Endothelial cell of umbilical vein (primary cell): Measurements from ENCODE around the gene CXCL6. TPM values are rescaled to one million over a fixed set of nuclear protein-coding genes. Genes with fewer than 3 reads are reported as not detected.

Source experiments
- BruUV-seq: library from RNA; stranded (reverse); fragments of 400-500 nt; replicated peaks from 2 replicates; lab custom pipeline; 2021; lab: Mats Ljungman, UMichigan
- CTCF ChIA-PET: fragments of 300-600, 350-600 bp; sonication (Branson Sonifier 250); formaldehyde crosslinking; loops from one replicate; lab custom pipeline; 2021; ENCODE audit warnings: antibody characterized with exemption, inconsistent platforms; lab: Charles Lee
- POLR2A ChIA-PET: fragments of 300-600, 350-600 bp; sonication (Branson Sonifier 250); formaldehyde crosslinking; loops from one replicate; lab custom pipeline; 2021; ENCODE audit warnings: antibody characterized with exemption, inconsistent platforms; lab: Charles Lee
- DNase-seq: peaks from one replicate; pipeline ENCODE4 v3.0.0-alpha.2; 2011; ENCODE audit warnings: low read depth, low spot score
- FAIRE-seq: peaks from 2 replicates; lab custom pipeline; 2011; peaks lifted over from hg19 to GRCh38; lab: Jason Lieb, UNC
- H2AFZ ChIP-seq: 2 replicates; pipeline ENCODE4 v1.6.0; 2012; ENCODE audit warnings: low read depth, low read length, control low read depth, inconsistent platforms
- H3K27ac ChIP-seq: 2 replicates; pipeline ENCODE4 v1.5.1; 2011; ENCODE audit warnings: low read depth, mild to moderate bottlenecking, control low read depth, low read length, moderate library complexity; ENCODE audit not compliant: insufficient read depth
- H3K27me3 ChIP-seq, 2 experiments: 2 replicates each; pipeline versions ENCODE4 v1.6.0 to v1.6.1; 2011; ENCODE audit warnings: low read length in 2 of 2, mixed read lengths in 1 of 2; ENCODE audit not compliant: control insufficient read depth in 2 of 2, insufficient read depth in 2 of 2
- H3K36me3 ChIP-seq, 2 experiments: 2 replicates in 1 of 2; 3 replicates in 1 of 2; pipeline ENCODE4 v1.5.1; 2011; ENCODE audit warnings: low read length in 2 of 2, mild to moderate bottlenecking in 1 of 2, moderate library complexity in 1 of 2; ENCODE audit not compliant: control insufficient read depth in 2 of 2, insufficient read depth in 2 of 2; ENCODE audit errors: extremely low read depth in 1 of 2
- H3K4me1 ChIP-seq: 3 replicates; pipeline ENCODE4 v1.5.1; 2011; ENCODE audit warnings: mild to moderate bottlenecking, low read length; ENCODE audit not compliant: control insufficient read depth, insufficient read depth; ENCODE audit errors: extremely low read depth
- H3K4me2 ChIP-seq: 2 replicates; pipeline ENCODE4 v1.6.1; 2011; ENCODE audit warnings: low read length, control low read depth, mixed read lengths; ENCODE audit not compliant: insufficient read depth
- H3K4me3 ChIP-seq, 3 experiments: fragments of 200-600 bp in 1 of 3; sonication (generic), shearing (Covaris generic) in 1 of 3; replicated peaks in 1 of 3; 2 replicates each; pipeline ENCODE4 v1.5.1; 2011 to 2016; ENCODE audit warnings: control low read depth in 3 of 3, low read length in 3 of 3, mild to moderate bottlenecking in 2 of 3, inconsistent platforms in 1 of 3, low read depth in 1 of 3, moderate library complexity in 1 of 3; ENCODE audit not compliant: insufficient read depth in 1 of 3
- H3K79me2 ChIP-seq: 2 replicates; pipeline ENCODE4 v1.6.0; 2012; ENCODE audit warnings: low read length, inconsistent platforms; ENCODE audit not compliant: control insufficient read depth, insufficient read depth
- H3K9ac ChIP-seq: replicated peaks from 2 replicates; pipeline ENCODE3; 2011; ENCODE audit warnings: low read length, control low read depth; ENCODE audit not compliant: insufficient read depth; ENCODE audit errors: extremely low read depth
- H3K9me1 ChIP-seq: replicated peaks from 3 replicates; pipeline ENCODE4 v1.6.0; 2011; ENCODE audit warnings: mild to moderate bottlenecking, low read length; ENCODE audit not compliant: control insufficient read depth, insufficient read depth; ENCODE audit errors: extremely low read depth
- H3K9me3 ChIP-seq: replicated peaks from 2 replicates; pipeline ENCODE4 v1.5.1; 2012; ENCODE audit warnings: low read length, inconsistent platforms; ENCODE audit not compliant: control insufficient read depth, insufficient read depth
- H4K20me1 ChIP-seq: replicated peaks from 2 replicates; pipeline ENCODE3; 2011; ENCODE audit warnings: mild to moderate bottlenecking, low read length; ENCODE audit not compliant: control insufficient read depth, insufficient read depth; ENCODE audit errors: extremely low read depth
- CTCF ChIP-seq, 2 donors: IDR thresholded peaks; 1 replicate in 1 of 2; 2 replicates in 1 of 2; pipeline ENCODE4 v1.5.1; 2011; ENCODE audit warnings: low read length in 2 of 2, mild to moderate bottlenecking in 2 of 2, moderate library complexity in 2 of 2, control low read depth in 1 of 2, inconsistent platforms in 1 of 2, low read depth in 1 of 2; ENCODE audit not compliant: insufficient read depth in 1 of 2; ENCODE audit errors: extremely low read depth in 1 of 2
- EZH2 ChIP-seq: IDR thresholded peaks from 2 replicates; pipeline ENCODE4 v1.6.1; 2012; ENCODE audit warnings: borderline replicate concordance, low read depth, mild to moderate bottlenecking, moderate library complexity, low read length, inconsistent platforms; ENCODE audit not compliant: severe bottlenecking
- FOS ChIP-seq: IDR thresholded peaks from 2 replicates; pipeline ENCODE4 v1.6.1; 2011; ENCODE audit warnings: mild to moderate bottlenecking, low read length, moderate library complexity, borderline replicate concordance; ENCODE audit not compliant: insufficient read depth
- GATA2 ChIP-seq: IDR thresholded peaks from 2 replicates; pipeline ENCODE4 v1.7.0; 2011; ENCODE audit warnings: low read depth, mild to moderate bottlenecking, moderate library complexity, mixed read lengths, low read length; ENCODE audit not compliant: insufficient read length, insufficient read depth
- JUN ChIP-seq: IDR thresholded peaks from 2 replicates; pipeline ENCODE4 v1.6.1; 2011; ENCODE audit warnings: borderline replicate concordance, low read depth; ENCODE audit not compliant: insufficient read length, insufficient read depth
- MAX ChIP-seq: IDR thresholded peaks from 2 replicates; pipeline ENCODE4 v1.6.1; 2011; ENCODE audit not compliant: insufficient read depth, insufficient read length
- MYC ChIP-seq: IDR thresholded peaks from one replicate; pipeline ENCODE4 v1.6.1; 2011; ENCODE audit warnings: mild to moderate bottlenecking, low read depth, low read length
- POLR2A ChIP-seq: IDR thresholded peaks from 2 replicates; pipeline ENCODE4 v1.6.1; 2012; ENCODE audit warnings: low read depth, mild to moderate bottlenecking, control low read depth, low read length
- POLR2AphosphoS5 ChIP-seq: IDR thresholded peaks from 2 replicates; pipeline ENCODE4 v1.6.1; 2012; ENCODE audit warnings: low read depth, mild to moderate bottlenecking, control low read depth, low read length, moderate library complexity; ENCODE audit not compliant: insufficient read depth
- dilution Hi-C: fragments of 300-500 bp; cut with MboI; formaldehyde crosslinking; loops from one replicate; pipeline ENCODE4 v1.15.0; 2019; ENCODE audit warnings: low sequenced_read_pairs; ENCODE audit not compliant: extremely low pct_ligation_motif_present
- intact Hi-C: fragments of 100-400 bp; cut with micrococcal nuclease; formaldehyde crosslinking; loops from one replicate; pipeline ENCODE4 v1.10.0; 2022
- polyA plus RNA-seq, 4 experiments: library from polyadenylated mRNA; depleted of rRNA in 3 of 4; stranded (reverse) in 3 of 4; unstranded in 1 of 4; fragments of >200 nt; gene quantifications; 2 replicates each; pipeline versions ENCODE4 v1.2.1 to v1.2.3, GENCODE V29; 2011 to 2012; ENCODE audit warnings: missing spikeins in 1 of 4
- total RNA-seq: library from RNA; stranded (reverse); gene quantifications from 2 replicates; pipeline ENCODE4 v1.2.3, GENCODE V29; 2021

CXCL6 gene
- total and polyA plus RNA-seq, 2 donors (not counting 3 experiments of a cell fraction or from before 2014, with no cell fraction given), result 0.81 to 1.2 TPM

- TF ChIP-seq POLR2A (no peak), JUN (no peak), GATA2 (no peak), FOS (no peak), EZH2 (no peak), POLR2AphosphoS5 (no peak), MYC (no peak), MAX (no peak), CTCF (IDR thresholded peaks at IDR 0.05; ENCODE audit: extremely low read depth in 1 of 2, insufficient read depth in 1 of 2, low read depth in 1 of 2, low read length in 2 of 2) (no peak)
- intact Hi-C loops (loop anchor here (2.0 to 10.0 kb wide), 2 partner anchors 55 to 227 kb away; partner anchors contain the start of gene CXCL2), dilution Hi-C loops (no loop called here)
- POLR2A ChIA-PET, result no interaction called here
- Histone ChIP-seq H3K27me3 (no peaks in the 10 kb centered on the region), H4K20me1 (no peaks in the 10 kb centered on the region), H3K9ac (no peak overlapping the region), H3K36me3 (no peaks in the 10 kb centered on the region), H3K9me1 (no peaks in the 10 kb centered on the region), H3K4me2 (no peak overlapping the region), H3K27ac (no peak overlapping the region), H3K4me1 (peaks cover 30% of the 10 kb centered on the region), H3K79me2 (peaks cover 5% of the 10 kb centered on the region), H3K4me3 (no peak overlapping the region), H3K9me3 (no peaks in the 10 kb centered on the region), H2AFZ (no peak overlapping the region)
- FAIRE-seq (no peak), DNase-seq (no peak)
- BruUV-seq, result no TSS peak
- CTCF ChIA-PET, result interaction anchor here (1.4 to 2.5 kb wide), 8 partner anchors 15 to 267 kb away, joined by 4 to 12 read pairs (median 4); partner anchors contain the start of gene CXCL2
Measured at GRCh38 chr4:73867783-73868182, 31.3 kb downstream of the CXCL6 start.
